PC-3 (cell line): ENCODE results near the gene PRTN3. TPM values are rescaled to one million over a fixed set of nuclear protein-coding genes. Genes with fewer than 3 reads are reported as not detected.

ENCODE experiments used
- ATAC-seq: fragments of 200-7000 bp; cut with Tn5 transposase; 2 replicates; pipeline ENCODE4 v1.9.1; 2020; ENCODE audit warnings: mild to moderate bottlenecking, moderate library complexity
- BruUV-seq: library from RNA; stranded (reverse); fragments of 400-500 nt; replicated peaks from 2 replicates; lab custom pipeline; 2021; lab: Mats Ljungman, UMichigan
- CTCF ChIA-PET: fragments of 300-600 bp; sonication (Branson Sonifier 250); formaldehyde crosslinking; loops from one replicate; lab custom pipeline; 2022; ENCODE audit warnings: antibody characterized with exemption; lab: Charles Lee
- POLR2A ChIA-PET: fragments of 300-600 bp; sonication (Branson Sonifier 250); formaldehyde crosslinking; loops from one replicate; lab custom pipeline; 2022; ENCODE audit warnings: antibody characterized with exemption; ENCODE audit not compliant: unreplicated experiment; lab: Charles Lee
- DNase-seq: peaks from one replicate; pipeline ENCODE4 v3.0.0-alpha.2; 2015
- H2AFZ ChIP-seq: fragments of 300-600 bp; sonication (generic); 2 replicates; pipeline ENCODE4 v1.6.0; 2016; ENCODE audit warnings: antibody characterized with exemption, low read length
- H3F3A ChIP-seq: fragments of 300-600 bp; sonication (generic); one replicate; pipeline ENCODE4 v1.6.0; 2017; ENCODE audit warnings: antibody characterized with exemption, low read length, control low read depth, mild to moderate bottlenecking; ENCODE audit not compliant: unreplicated experiment
- H3K27ac ChIP-seq: fragments of 300-600 bp; sonication (generic); 2 replicates; pipeline ENCODE4 v1.5.1; 2016; ENCODE audit warnings: mild to moderate bottlenecking, low read length
- H3K27me3 ChIP-seq: fragments of 300-600 bp; sonication (generic); 2 replicates; pipeline ENCODE4 v1.6.1; 2016; ENCODE audit warnings: low read length, mixed read lengths
- H3K36me3 ChIP-seq: fragments of 300-600 bp; sonication (generic); 2 replicates; pipeline ENCODE4 v1.6.1; 2016; ENCODE audit warnings: low read depth, mixed run types, low read length, mixed read lengths
- H3K4me1 ChIP-seq: fragments of 300-600 bp; sonication (generic); 2 replicates; pipeline ENCODE4 v1.5.1; 2016; ENCODE audit warnings: low read length; ENCODE audit not compliant: insufficient read depth
- H3K4me2 ChIP-seq: fragments of 300-600 bp; sonication (generic); 2 replicates; pipeline ENCODE4 v1.6.0; 2016; ENCODE audit warnings: low read length
- H3K4me3 ChIP-seq: fragments of 300-600 bp; sonication (generic); 2 replicates; pipeline ENCODE4 v1.5.1; 2016; ENCODE audit warnings: mild to moderate bottlenecking, low read length, mixed read lengths
- H3K79me2 ChIP-seq: fragments of 300-600 bp; sonication (generic); 2 replicates; pipeline ENCODE4 v1.6.1; 2017; ENCODE audit warnings: low read length, mixed read lengths
- H3K9ac ChIP-seq: fragments of 300-600 bp; sonication (generic); 2 replicates; pipeline ENCODE4 v1.6.0; 2016; ENCODE audit warnings: mild to moderate bottlenecking, low read length
- H3K9me2 ChIP-seq: fragments of 300-600 bp; sonication (generic); replicated peaks from 2 replicates; pipeline ENCODE4 v1.6.1; 2016; ENCODE audit warnings: mixed run types, low read length, mixed read lengths
- H3K9me3 ChIP-seq: fragments of 300-600 bp; sonication (generic); 2 replicates; pipeline ENCODE4 v1.6.1; 2016; ENCODE audit warnings: low read length, mixed read lengths
- H4K20me1 ChIP-seq: fragments of 300-600 bp; sonication (generic); 2 replicates; pipeline ENCODE4 v1.6.1; 2016; ENCODE audit warnings: low read length, mixed read lengths
- CTCF ChIP-seq: fragments of 300-600 bp; sonication (generic); conservative IDR thresholded peaks from 2 replicates; pipeline ENCODE4 v1.5.1; 2017; ENCODE audit warnings: antibody characterized with exemption, low read depth, mild to moderate bottlenecking, low read length
- EZH2 ChIP-seq: fragments of 300-600 bp; sonication (generic); IDR thresholded peaks from one replicate; pipeline ENCODE4 v1.6.1; 2017; ENCODE audit warnings: antibody characterized with exemption, mild to moderate bottlenecking, low read length; ENCODE audit not compliant: unreplicated experiment
- EZH2phosphoT487 ChIP-seq: fragments of 300-600 bp; sonication (generic); IDR thresholded peaks from 2 replicates; pipeline ENCODE4 v1.6.1; 2018; ENCODE audit warnings: mild to moderate bottlenecking, antibody characterized with exemption, low read length, borderline replicate concordance
- intact Hi-C: fragments of 100-400 bp; cut with micrococcal nuclease; formaldehyde crosslinking; loops from 2 replicates; pipeline ENCODE4 v1.9.0; 2023
- total RNA-seq: library from RNA; depleted of rRNA; stranded (reverse); fragments of >200 nt; gene quantifications from 2 replicates; pipeline ENCODE4 v1.2.3, GENCODE V29; 2014

Gene PRTN3
- total RNA-seq, 1 experiment from 2014 or later: 0.29 TPM

- DNase-seq: no peak
- intact Hi-C loops: no loop called here
- no TSS peak for BruUV-seq
- no peaks in the 10 kb centered on the region for H3F3A ChIP-seq
- no peak overlapping the region for H3K4me3 ChIP-seq
- no peak overlapping the region for H3K27ac ChIP-seq
- no peaks in the 10 kb centered on the region for H3K79me2 ChIP-seq
- H2AFZ ChIP-seq: no peak overlapping the region
- H4K20me1 ChIP-seq: no peaks in the 10 kb centered on the region
- no peaks in the 10 kb centered on the region for H3K27me3 ChIP-seq
- H3K36me3 ChIP-seq: no peaks in the 10 kb centered on the region
- H3K4me2 ChIP-seq: no peak overlapping the region
- no peak for TF ChIP-seq EZH2
- TF ChIP-seq EZH2phosphoT487: no peak
- H3K9me3 ChIP-seq: no peaks in the 10 kb centered on the region
- ChIA-PET POLR2A (no interaction called here), CTCF (no interaction called here)
- H3K9me2 ChIP-seq: no peaks in the 10 kb centered on the region
- ATAC-seq: no peak
- no peaks in the 10 kb centered on the region for H3K4me1 ChIP-seq
- no peak overlapping the region for H3K9ac ChIP-seq
Measured at GRCh38 chr19:825897-826644, 14.7 kb upstream of the PRTN3 start.

- intact Hi-C loops: no loop called here
- no TSS peak for BruUV-seq
- H3K4me1 ChIP-seq: no peaks in the 10 kb centered on the region
- no peak overlapping the region for H2AFZ ChIP-seq
- no peaks in the 10 kb centered on the region for H3K79me2 ChIP-seq
- H3K9me3 ChIP-seq: no peaks in the 10 kb centered on the region
- no peak for DNase-seq
- ATAC-seq: no peak
- CTCF ChIA-PET: no interaction called here
- no peak overlapping the region for H3K9ac ChIP-seq
- H3K36me3 ChIP-seq: no peaks in the 10 kb centered on the region
- H3K27ac ChIP-seq: no peak overlapping the region
- H3K9me2 ChIP-seq: no peaks in the 10 kb centered on the region
- no peaks in the 10 kb centered on the region for H4K20me1 ChIP-seq
- no peak overlapping the region for H3K4me2 ChIP-seq
- H3K4me3 ChIP-seq: no peak overlapping the region
- POLR2A ChIA-PET: no interaction called here
- no peaks in the 10 kb centered on the region for H3F3A ChIP-seq
- TF ChIP-seq CTCF (no peak), EZH2phosphoT487 (no peak), EZH2 (no peak)
- no peaks in the 10 kb centered on the region for H3K27me3 ChIP-seq
Measured at GRCh38 chr19:827314-827709, 13.5 kb upstream of the PRTN3 start.

GRCh38 chr19:827710-828321 lies 13.0 kb upstream of the PRTN3 start, which contains the start of gene AZU1:
TSS of gene AZU1 (plus strand) at chr19:827837. CDS start at chr19:827847, 10 bp downstream.
- ChIA-PET CTCF (no interaction called here), POLR2A (no interaction called here)
- intact Hi-C loops: no loop called here
- Histone ChIP-seq H3K27me3 (no peaks in the 10 kb centered on the region), H3K9me2 (no peaks in the 10 kb centered on the region), H3K27ac (no peak within 1 kb of the TSS), H3K79me2 (no peaks in the 10 kb centered on the region), H3K4me3 (no peak within 1 kb of the TSS), H3K4me2 (no peak within 1 kb of the TSS), H3F3A (no peaks in the 10 kb centered on the region), H2AFZ (no peak within 1 kb of the TSS), H3K4me1 (no peaks in the 10 kb centered on the region), H3K36me3 (no peaks in the 10 kb centered on the region), H3K9me3 (no peaks in the 10 kb centered on the region), H3K9ac (no peak within 1 kb of the TSS), H4K20me1 (no peaks in the 10 kb centered on the region)
- TF ChIP-seq CTCF: no peak
- TF ChIP-seq EZH2: no peak
- TF ChIP-seq EZH2phosphoT487: no peak
- BruUV-seq: no TSS peak
- no peak for ATAC-seq
- DNase-seq: no peak
